GM23338 (cell line): Measurements from ENCODE around the gene ISG15. TPM values are rescaled to one million over a fixed set of nuclear protein-coding genes. Genes with fewer than 3 reads are reported as not detected.

Experiments used
- ATAC-seq: fragments of 200-7000 bp; cut with Tn5 transposase; 3 replicates; pipeline ENCODE4 v1.9.1; 2020
- DNase-seq: peaks from one replicate; pipeline ENCODE4 v3.0.0-alpha.2; 2015; ENCODE audit warnings: low spot score
- H2AFZ ChIP-seq: fragments of 200-600 bp; sonication (generic); 2 replicates; pipeline ENCODE4 v1.8.0; 2016; ENCODE audit warnings: antibody characterized with exemption, mild to moderate bottlenecking, moderate library complexity
- H3F3A ChIP-seq: fragments of 200-600 bp; sonication (generic); replicated peaks from 2 replicates; pipeline ENCODE4 v1.8.0; 2017; ENCODE audit warnings: antibody characterized with exemption, mixed run types, low read depth
- H3K27ac ChIP-seq: fragments of 200-600 bp; sonication (generic); 2 replicates; pipeline ENCODE4 v1.6.1; 2016; ENCODE audit warnings: low read depth
- H3K27me3 ChIP-seq: fragments of 200-600 bp; sonication (generic); 2 replicates; pipeline ENCODE4 v1.8.0; 2016; ENCODE audit warnings: mild to moderate bottlenecking, mixed run types, moderate library complexity; ENCODE audit not compliant: insufficient read depth
- H3K36me3 ChIP-seq: fragments of 200-600 bp; sonication (generic); 2 replicates; pipeline ENCODE4 v1.8.0; 2016; ENCODE audit warnings: mild to moderate bottlenecking; ENCODE audit not compliant: insufficient read depth
- H3K4me1 ChIP-seq: fragments of 200-600 bp; sonication (generic); 2 replicates; pipeline ENCODE4 v1.8.0; 2016; ENCODE audit warnings: mild to moderate bottlenecking, moderate library complexity; ENCODE audit not compliant: insufficient read depth
- H3K4me2 ChIP-seq: fragments of 200-600 bp; sonication (generic); 2 replicates; pipeline ENCODE4 v1.7.1; 2017; ENCODE audit warnings: mixed run types
- H3K4me3 ChIP-seq: fragments of 200-600 bp; sonication (generic); 2 replicates; pipeline ENCODE4 v1.6.1; 2016; ENCODE audit warnings: mixed run types
- H3K79me2 ChIP-seq: fragments of 200-600 bp; sonication (generic); replicated peaks from 2 replicates; pipeline ENCODE4 v1.8.0; 2017; ENCODE audit warnings: mild to moderate bottlenecking; ENCODE audit not compliant: insufficient read depth
- H3K9me2 ChIP-seq: fragments of 200-600 bp; sonication (generic); 2 replicates; pipeline ENCODE4 v1.8.0; 2017; ENCODE audit not compliant: insufficient read depth
- H4K20me1 ChIP-seq: fragments of 200-600 bp; sonication (generic); replicated peaks from 2 replicates; pipeline ENCODE4 v1.8.0; 2017; ENCODE audit warnings: mild to moderate bottlenecking; ENCODE audit not compliant: insufficient read depth
- H3K27ac Mint-ChIP-seq: 2 replicates; pipeline ENCODE4 v1.8.0; 2020; ENCODE audit warnings: inconsistent platforms, mild to moderate bottlenecking, moderate library complexity, mixed read lengths
- H3K27me3 Mint-ChIP-seq: 3 replicates; pipeline ENCODE4 v1.8.0; 2022; ENCODE audit warnings: low read depth, mild to moderate bottlenecking, moderate library complexity, mixed read lengths, inconsistent platforms; ENCODE audit not compliant: insufficient read depth, poor library complexity
- H3K36me3 Mint-ChIP-seq: 3 replicates; pipeline ENCODE4 v1.8.0; 2021; ENCODE audit warnings: low read depth, mild to moderate bottlenecking, inconsistent platforms, moderate library complexity, mixed read lengths
- H3K4me1 Mint-ChIP-seq: 3 replicates; pipeline ENCODE4 v1.8.0; 2020; ENCODE audit warnings: mild to moderate bottlenecking, inconsistent platforms, mixed read lengths
- H3K4me3 Mint-ChIP-seq: 3 replicates; pipeline ENCODE4 v1.8.0; 2021; ENCODE audit warnings: moderate library complexity, mild to moderate bottlenecking, inconsistent platforms, mixed read lengths
- H3K9me3 Mint-ChIP-seq: 3 replicates; pipeline ENCODE4 v1.8.0; 2020; ENCODE audit warnings: moderate library complexity, mild to moderate bottlenecking, inconsistent platforms, mixed read lengths
- CREB1 ChIP-seq: fragments of 250-450 bp; sonication (Bioruptor Pico); IDR thresholded peaks from 2 replicates; pipeline ENCODE4 v1.5.0; 2020; ENCODE audit warnings: low read depth, mild to moderate bottlenecking, moderate library complexity
- JUNB ChIP-seq: IDR thresholded peaks from one replicate; pipeline ENCODE4 v1.6.1; 2016; ENCODE audit warnings: antibody characterized with exemption; ENCODE audit not compliant: unreplicated experiment
- NANOG ChIP-seq: IDR thresholded peaks from 2 replicates; pipeline ENCODE4 v1.6.1; 2016; ENCODE audit warnings: antibody characterized with exemption, borderline replicate concordance
- ZNF114 ChIP-seq: fragments of 250-450 bp; sonication (Bioruptor Pico); IDR thresholded peaks from 2 replicates; pipeline ENCODE4 v1.5.0; 2020; ENCODE audit warnings: mild to moderate bottlenecking, moderate library complexity
- polyA plus RNA-seq: library from polyadenylated mRNA; unstranded; fragments of >200 nt; fragmentation: Nextera tagmentation; extraction: Ambion mirVana; gene quantifications from 2 replicates; pipeline ENCODE4 v1.2.1, GENCODE V29; 2016
- total RNA-seq: library from RNA; depleted of rRNA; stranded (reverse); fragments of >200 nt; shearing (Covaris generic); gene quantifications from 2 replicates; pipeline ENCODE4 v1.2.3, GENCODE V29; 2014
- TF ChIP-seq, protein P1 (sequence below): IDR thresholded peaks from 2 replicates; pipeline ENCODE4 v1.6.1; 2016; ENCODE audit warnings: antibody characterized with exemption
- TF ChIP-seq, protein P2 (sequence below): fragments of 250-450 bp; sonication (Bioruptor Pico); IDR thresholded peaks from 2 replicates; pipeline ENCODE4 v1.5.0; 2020; ENCODE audit warnings: mild to moderate bottlenecking, moderate library complexity

Gene ISG15
- total and polyA plus RNA-seq, 2 experiments from 2014 or later: 52.9 to 101 TPM

DNA sequence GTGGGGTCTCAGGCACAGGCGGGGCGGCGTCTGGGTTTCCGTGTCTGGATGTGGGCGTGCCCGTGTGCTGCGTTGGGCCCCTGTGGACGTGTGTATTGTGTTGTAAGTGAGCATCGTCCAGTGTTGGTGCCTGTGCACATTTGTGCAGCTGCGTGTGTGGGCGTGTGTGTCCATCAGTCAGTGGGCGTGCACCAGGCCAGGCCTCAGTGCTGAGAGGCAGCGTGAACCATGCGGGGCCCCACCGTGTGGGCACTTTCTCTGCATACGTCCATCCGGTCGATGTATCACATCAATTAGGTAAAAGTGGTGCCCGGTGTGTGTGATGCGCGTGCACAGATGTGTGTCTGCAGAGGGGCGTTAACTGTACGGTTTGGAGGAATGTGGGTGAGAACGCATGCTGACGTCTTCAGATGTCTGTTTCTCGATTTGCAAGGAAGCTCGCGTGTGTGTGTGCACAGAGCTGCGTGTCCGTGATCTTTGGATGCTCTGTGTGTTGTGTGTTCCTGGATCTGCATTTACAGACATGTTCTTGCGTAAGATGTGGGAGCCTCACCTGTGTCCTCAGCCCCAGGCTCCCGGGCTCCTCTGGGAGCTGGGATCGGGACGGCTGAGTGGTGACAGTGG, 31.3 kb downstream of the ISG15 start:
- peaks cover 9% of the 10 kb centered on the region for H3K27me3 ChIP-seq
- no peak overlapping the region for H3K4me3 ChIP-seq
- no peaks in the 10 kb centered on the region for H3K9me2 ChIP-seq
- Mint-ChIP-seq H3K4me3 (no peak overlapping the region; the same call in 2 of the 3 replicates), H3K36me3 (peaks cover 18% of the 10 kb centered on the region), H3K27ac (no peak overlapping the region), H3K27me3 (peaks cover 15% of the 10 kb centered on the region), H3K9me3 (no peaks in the 10 kb centered on the region), H3K4me1 (peaks cover 3% of the 10 kb centered on the region; the same call in 2 of the 3 replicates)
- ATAC-seq (no peak), DNase-seq (no peak)
- H3K27ac ChIP-seq: no peak overlapping the region
- H4K20me1 ChIP-seq: peaks cover 4% of the 10 kb centered on the region; the same call in 1 of the 2 replicates
- no peak overlapping the region for H3K4me2 ChIP-seq
- H3K4me1 ChIP-seq: peaks cover 3% of the 10 kb centered on the region; the same call in 1 of the 2 replicates
- no peak for TF ChIP-seq ZNF114 (CRISPR knock-in tag)
- TF ChIP-seq, protein P1, sequence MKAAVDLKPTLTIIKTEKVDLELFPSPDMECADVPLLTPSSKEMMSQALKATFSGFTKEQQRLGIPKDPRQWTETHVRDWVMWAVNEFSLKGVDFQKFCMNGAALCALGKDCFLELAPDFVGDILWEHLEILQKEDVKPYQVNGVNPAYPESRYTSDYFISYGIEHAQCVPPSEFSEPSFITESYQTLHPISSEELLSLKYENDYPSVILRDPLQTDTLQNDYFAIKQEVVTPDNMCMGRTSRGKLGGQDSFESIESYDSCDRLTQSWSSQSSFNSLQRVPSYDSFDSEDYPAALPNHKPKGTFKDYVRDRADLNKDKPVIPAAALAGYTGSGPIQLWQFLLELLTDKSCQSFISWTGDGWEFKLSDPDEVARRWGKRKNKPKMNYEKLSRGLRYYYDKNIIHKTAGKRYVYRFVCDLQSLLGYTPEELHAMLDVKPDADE: no peak
- TF ChIP-seq CREB1: no peak
- TF ChIP-seq, protein P2, sequence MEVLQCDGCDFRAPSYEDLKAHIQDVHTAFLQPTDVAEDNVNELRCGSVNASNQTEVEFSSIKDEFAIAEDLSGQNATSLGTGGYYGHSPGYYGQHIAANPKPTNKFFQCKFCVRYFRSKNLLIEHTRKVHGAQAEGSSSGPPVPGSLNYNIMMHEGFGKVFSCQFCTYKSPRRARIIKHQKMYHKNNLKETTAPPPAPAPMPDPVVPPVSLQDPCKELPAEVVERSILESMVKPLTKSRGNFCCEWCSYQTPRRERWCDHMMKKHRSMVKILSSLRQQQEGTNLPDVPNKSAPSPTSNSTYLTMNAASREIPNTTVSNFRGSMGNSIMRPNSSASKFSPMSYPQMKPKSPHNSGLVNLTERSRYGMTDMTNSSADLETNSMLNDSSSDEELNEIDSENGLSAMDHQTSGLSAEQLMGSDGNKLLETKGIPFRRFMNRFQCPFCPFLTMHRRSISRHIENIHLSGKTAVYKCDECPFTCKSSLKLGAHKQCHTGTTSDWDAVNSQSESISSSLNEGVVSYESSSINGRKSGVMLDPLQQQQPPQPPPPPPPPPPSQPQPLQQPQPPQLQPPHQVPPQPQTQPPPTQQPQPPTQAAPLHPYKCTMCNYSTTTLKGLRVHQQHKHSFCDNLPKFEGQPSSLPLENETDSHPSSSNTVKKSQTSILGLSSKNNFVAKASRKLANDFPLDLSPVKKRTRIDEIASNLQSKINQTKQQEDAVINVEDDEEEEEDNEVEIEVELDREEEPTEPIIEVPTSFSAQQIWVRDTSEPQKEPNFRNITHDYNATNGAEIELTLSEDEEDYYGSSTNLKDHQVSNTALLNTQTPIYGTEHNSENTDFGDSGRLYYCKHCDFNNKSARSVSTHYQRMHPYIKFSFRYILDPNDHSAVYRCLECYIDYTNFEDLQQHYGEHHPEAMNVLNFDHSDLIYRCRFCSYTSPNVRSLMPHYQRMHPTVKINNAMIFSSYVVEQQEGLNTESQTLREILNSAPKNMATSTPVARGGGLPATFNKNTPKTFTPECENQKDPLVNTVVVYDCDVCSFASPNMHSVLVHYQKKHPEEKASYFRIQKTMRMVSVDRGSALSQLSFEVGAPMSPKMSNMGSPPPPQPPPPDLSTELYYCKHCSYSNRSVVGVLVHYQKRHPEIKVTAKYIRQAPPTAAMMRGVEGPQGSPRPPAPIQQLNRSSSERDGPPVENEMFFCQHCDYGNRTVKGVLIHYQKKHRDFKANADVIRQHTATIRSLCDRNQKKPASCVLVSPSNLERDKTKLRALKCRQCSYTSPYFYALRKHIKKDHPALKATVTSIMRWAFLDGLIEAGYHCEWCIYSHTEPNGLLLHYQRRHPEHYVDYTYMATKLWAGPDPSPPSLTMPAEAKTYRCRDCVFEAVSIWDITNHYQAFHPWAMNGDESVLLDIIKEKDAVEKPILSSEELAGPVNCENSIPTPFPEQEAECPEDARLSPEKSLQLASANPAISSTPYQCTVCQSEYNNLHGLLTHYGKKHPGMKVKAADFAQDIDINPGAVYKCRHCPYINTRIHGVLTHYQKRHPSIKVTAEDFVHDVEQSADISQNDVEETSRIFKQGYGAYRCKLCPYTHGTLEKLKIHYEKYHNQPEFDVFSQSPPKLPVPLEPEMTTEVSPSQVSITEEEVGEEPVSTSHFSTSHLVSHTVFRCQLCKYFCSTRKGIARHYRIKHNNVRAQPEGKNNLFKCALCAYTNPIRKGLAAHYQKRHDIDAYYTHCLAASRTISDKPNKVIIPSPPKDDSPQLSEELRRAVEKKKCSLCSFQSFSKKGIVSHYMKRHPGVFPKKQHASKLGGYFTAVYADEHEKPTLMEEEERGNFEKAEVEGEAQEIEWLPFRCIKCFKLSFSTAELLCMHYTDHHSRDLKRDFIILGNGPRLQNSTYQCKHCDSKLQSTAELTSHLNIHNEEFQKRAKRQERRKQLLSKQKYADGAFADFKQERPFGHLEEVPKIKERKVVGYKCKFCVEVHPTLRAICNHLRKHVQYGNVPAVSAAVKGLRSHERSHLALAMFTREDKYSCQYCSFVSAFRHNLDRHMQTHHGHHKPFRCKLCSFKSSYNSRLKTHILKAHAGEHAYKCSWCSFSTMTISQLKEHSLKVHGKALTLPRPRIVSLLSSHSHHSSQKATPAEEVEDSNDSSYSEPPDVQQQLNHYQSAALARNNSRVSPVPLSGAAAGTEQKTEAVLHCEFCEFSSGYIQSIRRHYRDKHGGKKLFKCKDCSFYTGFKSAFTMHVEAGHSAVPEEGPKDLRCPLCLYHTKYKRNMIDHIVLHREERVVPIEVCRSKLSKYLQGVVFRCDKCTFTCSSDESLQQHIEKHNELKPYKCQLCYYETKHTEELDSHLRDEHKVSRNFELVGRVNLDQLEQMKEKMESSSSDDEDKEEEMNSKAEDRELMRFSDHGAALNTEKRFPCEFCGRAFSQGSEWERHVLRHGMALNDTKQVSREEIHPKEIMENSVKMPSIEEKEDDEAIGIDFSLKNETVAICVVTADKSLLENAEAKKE (CRISPR knock-in tag): no peak
- TF ChIP-seq JUNB: no peak
- TF ChIP-seq NANOG: no peak
- H3K79me2 ChIP-seq: no peaks in the 10 kb centered on the region
- H3F3A ChIP-seq: no peaks in the 10 kb centered on the region
- H2AFZ ChIP-seq: no peak overlapping the region
- no peaks in the 10 kb centered on the region for H3K36me3 ChIP-seq
